HG03354 (cell line): Measurements from ENCODE around the gene CPTP.
A peak's percentile ranks its signal among the peaks of the same experiment; 100 is the strongest.

Source experiments
- ATAC-seq: cut with Tn5 transposase; IDR thresholded peaks from one replicate; pipeline ENCODE4 v1.9.1; 2021; ENCODE audit warnings: mild to moderate bottlenecking; ENCODE audit not compliant: unreplicated experiment, poor library complexity, severe bottlenecking

The CPTP gene

DNA sequence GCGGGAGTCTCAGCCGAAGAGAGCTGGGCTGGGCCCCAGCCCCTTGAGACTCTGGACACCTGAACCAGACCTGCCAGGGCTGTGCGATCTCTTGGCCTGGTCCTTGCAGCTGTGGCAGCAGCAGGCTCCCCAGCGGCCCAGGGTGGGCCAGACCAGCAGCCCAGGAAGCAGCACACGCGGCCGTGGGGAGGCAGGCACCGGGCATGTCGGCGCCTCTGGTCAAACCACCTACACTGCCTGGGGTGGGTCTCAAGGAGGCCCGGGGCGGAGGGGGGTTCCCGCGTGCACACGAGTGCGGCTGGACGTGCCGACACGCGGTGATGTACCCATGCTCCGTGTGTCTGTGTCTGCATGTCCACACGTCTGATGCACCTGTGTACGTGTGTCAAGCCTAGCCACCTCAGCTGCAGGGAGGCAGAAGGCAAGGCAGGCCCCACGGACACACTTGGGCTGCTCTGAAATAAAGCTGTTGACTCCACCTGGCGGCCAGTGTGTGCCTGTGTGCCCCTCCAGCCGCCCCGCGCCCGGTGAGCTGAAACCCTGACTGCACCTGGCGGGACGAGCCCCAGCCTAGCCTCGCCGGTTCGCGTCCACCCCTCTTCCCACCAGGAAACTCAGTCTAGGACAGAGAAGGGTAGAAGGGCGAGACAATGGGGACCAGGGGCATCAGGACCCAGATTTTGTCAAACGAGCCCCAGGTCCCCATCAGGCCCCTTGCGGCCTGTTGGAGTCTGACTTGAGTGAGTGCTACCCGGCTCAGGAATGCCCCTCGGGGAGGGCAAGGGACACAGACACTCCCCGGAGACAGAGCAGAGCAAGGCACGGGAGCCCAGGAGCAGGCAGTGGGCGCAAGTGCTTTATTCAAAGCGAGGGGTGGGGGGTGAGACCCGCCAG, 32.8 kb upstream of the CPTP start:
- peak; percentile 66 for ATAC-seq

GRCh38 chr1:1292442-1292779, 32.2 kb upstream of the CPTP start:
- no peak for ATAC-seq

DNA sequence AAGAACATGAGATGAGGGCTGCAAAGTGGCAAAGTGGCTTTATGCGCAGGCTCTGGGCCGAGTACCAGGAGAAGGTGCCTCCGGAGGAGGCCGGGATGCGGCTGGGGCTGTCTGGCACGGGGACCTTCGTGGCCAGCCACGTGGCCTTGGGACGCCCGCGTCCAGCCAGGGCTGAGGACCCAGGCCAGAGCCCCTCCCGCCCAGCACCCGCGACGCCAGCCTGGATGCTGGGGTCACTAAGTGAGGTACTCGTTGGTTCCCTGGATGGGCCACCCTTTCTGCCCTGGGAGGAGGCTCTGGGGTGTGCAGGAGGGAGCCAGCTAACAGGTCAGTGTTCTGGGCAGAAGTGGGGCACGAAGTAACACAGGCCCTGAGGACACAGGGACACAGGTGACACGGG, 31.8 kb upstream of the CPTP start:
- ATAC-seq: no peak

GRCh38 chr1:1293263-1294249, 31.0 kb upstream of the CPTP start:
- no peak for ATAC-seq

DNA sequence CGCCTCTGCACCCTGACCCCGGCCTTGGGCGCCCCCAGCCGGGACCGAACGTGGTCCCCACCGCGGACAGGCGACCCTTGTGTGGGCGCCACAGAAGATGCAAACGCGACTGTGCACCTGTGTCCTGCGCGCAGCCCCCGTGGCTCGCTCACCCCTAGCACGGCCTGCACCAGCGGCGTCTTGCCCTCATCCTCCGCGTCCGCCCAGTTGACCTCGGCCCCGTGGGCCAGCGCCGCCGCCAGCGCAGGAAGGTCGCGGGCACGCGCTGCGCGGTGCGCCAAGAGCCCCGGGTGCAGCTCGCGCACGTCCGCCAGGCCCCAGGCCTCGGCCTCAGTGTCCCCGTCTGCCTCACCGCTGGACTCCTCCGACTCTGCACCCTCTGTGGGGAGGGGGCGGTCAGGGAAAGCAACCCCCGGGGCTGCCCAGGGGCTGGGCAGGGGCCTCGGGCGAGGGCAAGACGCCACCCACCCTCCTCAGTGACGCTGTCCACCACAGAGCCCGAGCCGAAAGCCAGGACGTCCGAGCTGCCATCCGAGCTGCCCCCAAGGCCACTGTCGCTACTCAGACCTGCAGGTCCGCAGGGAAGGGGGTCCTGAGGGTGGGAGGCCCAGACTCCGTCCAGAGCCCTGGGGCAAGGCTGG, 30.2 kb upstream of the CPTP start:
- ATAC-seq: no peak

- no peak for ATAC-seq
Measured at GRCh38 chr1:1295154-1295923, 29.3 kb upstream of the CPTP start.

- ATAC-seq: no peak
Measured at GRCh38 chr1:1296070-1297061, 28.2 kb upstream of the CPTP start.

- ATAC-seq: no peak
Measured at GRCh38 chr1:1297802-1298424, 26.7 kb upstream of the CPTP start.

DNA sequence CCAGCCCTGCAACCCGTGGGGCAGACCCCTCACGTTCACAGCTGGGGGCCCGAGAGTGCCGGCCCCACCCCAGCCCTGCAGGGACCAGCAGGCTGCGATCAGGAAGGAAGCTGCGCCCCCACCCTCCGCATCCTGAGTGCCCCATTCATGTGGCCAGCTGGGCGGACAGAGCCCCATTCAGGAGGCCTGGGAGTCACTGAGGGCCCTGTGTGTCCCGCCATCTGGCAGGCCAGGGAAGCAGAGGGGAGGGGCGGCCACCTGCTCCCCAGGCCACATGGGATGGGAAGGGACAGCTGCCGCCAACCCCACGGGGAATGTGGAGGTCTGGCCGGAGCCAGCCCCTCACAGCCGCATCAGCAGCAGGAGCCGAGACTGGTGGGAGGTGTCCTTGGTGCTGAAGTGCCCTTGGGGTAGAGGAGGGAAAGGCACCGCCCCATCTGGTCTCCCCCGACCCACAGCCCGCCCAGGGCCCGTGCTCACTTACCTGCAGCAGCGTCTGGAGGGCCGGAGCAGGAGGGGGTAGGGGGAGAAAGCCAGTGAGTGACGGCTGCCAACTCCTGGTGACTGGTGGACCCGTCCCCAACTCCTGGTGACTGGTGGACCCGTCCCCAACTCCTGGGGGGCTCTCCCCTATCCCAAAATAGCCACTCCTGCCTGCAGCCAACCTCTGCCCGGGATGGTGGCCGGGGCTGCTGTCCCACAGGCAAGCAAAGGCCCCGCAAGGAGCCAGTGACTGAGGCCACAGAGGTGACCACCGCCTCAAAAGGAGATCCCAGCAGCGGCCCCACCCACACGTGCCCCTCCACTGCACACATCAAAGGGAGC, 25.5 kb upstream of the CPTP start:
- no peak for ATAC-seq

GRCh38 chr1:1299686-1300351, 24.8 kb upstream of the CPTP start:
- no peak for ATAC-seq

GRCh38 chr1:1300352-1300739, 24.3 kb upstream of the CPTP start:
- no peak for ATAC-seq

- ATAC-seq: no peak
Measured at GRCh38 chr1:1302006-1302430, 22.6 kb upstream of the CPTP start.

DNA sequence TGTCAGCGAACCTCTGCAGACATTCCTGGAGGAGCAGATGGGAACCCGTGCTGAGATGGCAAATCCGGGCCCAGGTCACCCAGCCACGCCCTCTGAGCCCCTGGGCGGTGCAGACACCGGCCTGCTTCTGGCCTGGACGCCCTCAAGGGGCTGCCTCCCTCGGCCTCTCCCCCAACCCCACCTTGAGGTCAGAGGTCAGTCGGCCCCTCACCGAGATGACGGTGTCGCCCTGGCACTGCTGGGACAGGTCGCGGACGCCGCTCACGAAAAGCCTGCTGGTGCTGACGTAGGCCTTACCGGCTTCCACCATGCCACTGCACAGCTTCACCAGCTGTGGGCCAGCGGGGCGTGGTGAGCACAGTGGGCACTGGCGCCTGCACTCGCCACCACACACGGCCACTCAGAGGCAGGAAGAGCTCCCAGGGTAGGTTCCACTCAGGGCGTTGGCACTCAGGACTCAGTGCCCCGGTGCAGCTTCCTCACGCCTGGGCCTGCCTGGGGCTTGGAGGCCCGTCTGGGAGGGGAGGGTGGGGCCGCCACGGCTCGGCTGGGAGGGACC, 21.6 kb upstream of the CPTP start:
- ATAC-seq: no peak

- ATAC-seq: no peak
Measured at GRCh38 chr1:1303736-1304135, 20.9 kb upstream of the CPTP start.

- no peak for ATAC-seq
Measured at GRCh38 chr1:1304331-1305299, 20.0 kb upstream of the CPTP start.
